Psoas muscle (tissue), 8 donors: ENCODE results near the gene BAIAP2. TPM values are rescaled to one million over a fixed set of nuclear protein-coding genes. Genes with fewer than 3 reads are reported as not detected.

ENCODE experiments used
- ATAC-seq, 4 donors: fragments of 200-7000 bp; cut with Tn5 transposase; one replicate each; pipeline ENCODE4 v1.9.1; 2020; ENCODE audit warnings: moderate library complexity in 3 of 4, mild to moderate bottlenecking in 2 of 4
- DNase-seq, 2 donors: peaks; one replicate each; pipeline ENCODE4 v3.0.0-alpha.2; 2020
- H3K27ac ChIP-seq: fragments of 200-600 bp; one replicate; pipeline ENCODE4 v1.8.0; 2022
- H3K27me3 ChIP-seq, 3 donors: fragments of 200-600 bp in 1 of 3; one replicate each; pipeline versions ENCODE4 v1.6.1 to v1.8.0; 2013 to 2022; ENCODE audit warnings: low read length in 2 of 3, mild to moderate bottlenecking in 2 of 3, moderate library complexity in 1 of 3; ENCODE audit not compliant: insufficient read depth in 3 of 3
- H3K36me3 ChIP-seq, 2 donors: fragments of 200-600 bp in 1 of 2; one replicate each; pipeline versions ENCODE4 v1.6.1 to v1.8.0; 2013 to 2022; ENCODE audit warnings: low read depth in 1 of 2, mild to moderate bottlenecking in 1 of 2, moderate library complexity in 1 of 2; ENCODE audit not compliant: insufficient read depth in 1 of 2
- H3K4me1 ChIP-seq: fragments of 200-600 bp; one replicate; pipeline ENCODE4 v1.8.0; 2022
- H3K4me3 ChIP-seq: fragments of 200-600 bp; one replicate; pipeline ENCODE4 v1.8.0; 2022; ENCODE audit warnings: mild to moderate bottlenecking
- H3K9me3 ChIP-seq: fragments of 200-600 bp; one replicate; pipeline ENCODE4 v1.8.0; 2022
- WGBS, 3 donors: extraction: QIAGEN DNeasy Blood & Tissue Kit; methylation state at CpG; one replicate each; pipeline versions ENCODE4 v1.1.6 to v1.1.7; 2013; 5-methylcytosine and 5-hydroxymethylcytosine counted together
- intact Hi-C, 2 donors: fragments of 100-400 bp; cut with DNase I; formaldehyde crosslinking; loops; one replicate each; pipeline versions ENCODE4 v1.11.0 to v1.14.2; 2022
- polyA plus RNA-seq, 3 donors: library from polyadenylated mRNA; stranded (reverse); fragments of 200-250 nt; gene quantifications; one replicate each; pipeline ENCODE4 v1.2.3, GENCODE V29; 2013
- total RNA-seq, 4 donors: library from RNA; stranded (reverse); fragmentation: NEBNext Ultra II Directional in 2 of 4; extraction: Animal tissue kit (Norgen Biotek cat#: 25700) in 2 of 4; gene quantifications; one replicate each; pipeline versions ENCODE4 v1.2.1 to v1.2.4, GENCODE V29; 2021 to 2023
- TF ChIP-seq, protein P1 (sequence below): fragments of 200-600 bp; IDR thresholded peaks from one replicate; pipeline ENCODE4 v1.8.0; 2022; ENCODE audit warnings: antibody characterized with exemption
- donor health status: healthy with polysubstance abuse.
- donor health status: DM: no; HTN: no; CAD: no; lungs with moderate emphysema.
- donor health status: Bipolar disorder and iron deficiency.
- donor health status: healthy.
- donor health status: DM: yes; HTN: yes; CAD: no.
- donor health status: DM: no; HTN: no; CAD: no.
- donor health status: DM: no; HTN: no; CAD: no.
- donor health status: DM: yes; HTN: yes; CAD: no.

The BAIAP2 gene
- total and polyA plus RNA-seq, 7 donors = 3.9 to 28.9 (median 8.6) TPM

DNA sequence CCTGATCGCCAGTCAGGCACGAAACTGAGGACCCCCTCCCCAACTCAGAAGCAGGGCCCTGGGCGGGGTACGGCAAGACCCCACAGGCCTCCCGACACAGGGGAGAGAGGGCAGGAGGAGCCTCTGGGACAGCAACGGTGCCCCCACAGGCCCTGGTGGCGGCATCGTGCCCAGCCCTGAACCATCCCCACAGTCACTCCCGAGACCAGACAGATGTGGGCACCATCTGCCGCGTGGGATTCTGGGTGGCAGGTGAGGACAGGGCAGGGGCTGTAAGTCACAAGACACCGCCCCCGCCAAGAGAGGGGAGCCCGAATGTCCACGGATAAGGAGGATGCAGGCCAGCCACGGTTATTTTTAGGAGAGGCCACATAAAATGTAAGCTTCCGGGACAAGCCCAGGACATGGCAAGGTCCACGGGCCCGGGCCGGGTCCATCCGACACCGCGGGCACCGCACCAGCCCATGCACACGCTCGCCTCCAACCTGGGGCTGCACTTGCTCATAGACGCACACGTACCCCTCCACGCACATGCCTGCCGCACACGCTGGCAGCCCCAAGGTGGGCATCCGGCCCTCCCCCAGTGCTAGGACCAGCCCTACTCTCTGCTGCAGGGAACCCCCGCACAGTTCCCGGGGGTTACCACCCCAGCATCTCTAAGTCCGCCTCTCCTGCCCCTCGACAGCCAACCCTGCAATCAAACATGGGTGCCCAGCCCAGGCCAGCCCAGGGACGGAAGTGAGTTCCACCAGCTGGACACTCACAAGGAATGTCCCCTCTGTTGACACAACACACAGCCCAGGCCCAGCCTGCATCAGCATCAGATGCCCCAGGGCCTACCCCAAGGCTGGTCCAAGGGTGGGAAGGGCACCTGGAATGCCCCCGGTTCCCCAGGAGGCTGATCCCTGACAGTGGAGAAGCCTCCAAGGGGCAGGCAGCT, 122.2 kb downstream of the BAIAP2 start:
- no peaks in the 10 kb centered on the region for H3K36me3 ChIP-seq
- 90 to 92% (median 91%) methylated on average over 38 of the region's 38 CpGs for WGBS, 3 donors
- no peaks in the 10 kb centered on the region for H3K4me1 ChIP-seq
- TF ChIP-seq, protein P1, sequence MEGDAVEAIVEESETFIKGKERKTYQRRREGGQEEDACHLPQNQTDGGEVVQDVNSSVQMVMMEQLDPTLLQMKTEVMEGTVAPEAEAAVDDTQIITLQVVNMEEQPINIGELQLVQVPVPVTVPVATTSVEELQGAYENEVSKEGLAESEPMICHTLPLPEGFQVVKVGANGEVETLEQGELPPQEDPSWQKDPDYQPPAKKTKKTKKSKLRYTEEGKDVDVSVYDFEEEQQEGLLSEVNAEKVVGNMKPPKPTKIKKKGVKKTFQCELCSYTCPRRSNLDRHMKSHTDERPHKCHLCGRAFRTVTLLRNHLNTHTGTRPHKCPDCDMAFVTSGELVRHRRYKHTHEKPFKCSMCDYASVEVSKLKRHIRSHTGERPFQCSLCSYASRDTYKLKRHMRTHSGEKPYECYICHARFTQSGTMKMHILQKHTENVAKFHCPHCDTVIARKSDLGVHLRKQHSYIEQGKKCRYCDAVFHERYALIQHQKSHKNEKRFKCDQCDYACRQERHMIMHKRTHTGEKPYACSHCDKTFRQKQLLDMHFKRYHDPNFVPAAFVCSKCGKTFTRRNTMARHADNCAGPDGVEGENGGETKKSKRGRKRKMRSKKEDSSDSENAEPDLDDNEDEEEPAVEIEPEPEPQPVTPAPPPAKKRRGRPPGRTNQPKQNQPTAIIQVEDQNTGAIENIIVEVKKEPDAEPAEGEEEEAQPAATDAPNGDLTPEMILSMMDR = no peak
- H3K9me3 ChIP-seq = no peaks in the 10 kb centered on the region
- peaks cover 0 to 1% (median 0%) of the 10 kb centered on the region in 3 donors for H3K27me3 ChIP-seq
- no peak overlapping the region for H3K4me3 ChIP-seq
- no peak overlapping the region for H3K27ac ChIP-seq
- intact Hi-C loops = no loop called here
- ATAC-seq = no peak
- DNase-seq = peak; percentile 11 to 43

DNA sequence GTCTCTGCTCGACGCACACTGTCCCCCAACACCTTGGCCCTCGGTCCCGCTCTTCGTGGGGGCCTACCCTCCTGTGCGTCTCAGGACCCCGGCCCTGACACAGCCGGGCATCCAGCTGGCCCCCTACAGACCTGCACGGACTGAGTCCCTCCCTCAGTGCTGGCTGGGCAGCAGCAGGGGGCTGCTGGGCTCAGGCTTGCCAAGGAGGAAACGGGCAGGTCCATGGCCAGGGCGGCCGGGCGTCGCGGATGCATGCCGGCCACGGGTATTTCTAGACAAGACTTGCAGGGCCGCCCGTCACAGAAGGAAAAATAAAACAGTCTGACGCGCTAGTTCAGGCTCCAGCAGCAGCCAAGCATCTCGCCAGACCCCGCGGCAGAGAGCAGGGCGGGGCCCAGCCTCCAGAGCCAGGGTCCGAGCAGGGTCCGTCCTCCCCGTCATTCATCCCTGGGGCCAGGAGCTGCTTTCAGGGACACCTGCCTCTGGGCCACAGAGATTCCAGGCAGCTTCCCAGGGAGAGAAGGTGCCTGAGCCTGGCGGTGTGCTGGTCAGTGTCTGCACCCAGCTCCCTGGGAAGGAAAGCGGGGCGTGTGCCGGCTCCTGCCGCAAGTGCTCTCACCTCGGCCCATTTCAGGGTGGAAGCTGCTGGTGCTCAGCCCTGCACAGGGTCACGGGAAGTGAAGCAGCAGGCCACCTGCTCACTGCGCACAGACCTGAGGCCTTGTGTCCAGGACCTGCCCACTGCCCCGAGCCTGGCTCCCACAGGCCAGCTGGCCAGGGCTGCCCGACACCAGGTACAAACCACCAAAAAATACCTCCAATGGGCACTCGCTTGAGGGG, 123.1 kb downstream of the BAIAP2 start:
- 82 to 88% (median 82%) methylated on average over 29 to 39 of the region's 39 CpGs for WGBS, 3 donors
- ATAC-seq = no peak
- H3K9me3 ChIP-seq = no peaks in the 10 kb centered on the region
- H3K4me1 ChIP-seq = no peaks in the 10 kb centered on the region
- peaks cover 0 to 5% (median 0%) of the 10 kb centered on the region in 3 donors for H3K27me3 ChIP-seq
- intact Hi-C loops = no loop called here
- no peaks in the 10 kb centered on the region for H3K36me3 ChIP-seq
- DNase-seq = peak; percentile 7 to 32
- no peak overlapping the region for H3K4me3 ChIP-seq
- H3K27ac ChIP-seq = no peak overlapping the region
- TF ChIP-seq, protein P1 = no peak

GRCh38 chr17:81158688-81159590, 124.0 kb downstream of the BAIAP2 start:
- Histone ChIP-seq H3K27ac (no peak overlapping the region), H3K9me3 (no peaks in the 10 kb centered on the region), H3K36me3 (no peaks in the 10 kb centered on the region), H3K27me3 (peaks cover 0 to 4% (median 4%) of the 10 kb centered on the region in 3 donors), H3K4me1 (no peaks in the 10 kb centered on the region), H3K4me3 (no peak overlapping the region)
- TF ChIP-seq, protein P1 = no peak
- 88 to 90% (median 90%) methylated on average over 40 to 43 of the region's 43 CpGs for WGBS, 3 donors
- ATAC-seq (no peak), DNase-seq (peak; percentile 8 to 44)
- intact Hi-C loops = no loop called here

DNA sequence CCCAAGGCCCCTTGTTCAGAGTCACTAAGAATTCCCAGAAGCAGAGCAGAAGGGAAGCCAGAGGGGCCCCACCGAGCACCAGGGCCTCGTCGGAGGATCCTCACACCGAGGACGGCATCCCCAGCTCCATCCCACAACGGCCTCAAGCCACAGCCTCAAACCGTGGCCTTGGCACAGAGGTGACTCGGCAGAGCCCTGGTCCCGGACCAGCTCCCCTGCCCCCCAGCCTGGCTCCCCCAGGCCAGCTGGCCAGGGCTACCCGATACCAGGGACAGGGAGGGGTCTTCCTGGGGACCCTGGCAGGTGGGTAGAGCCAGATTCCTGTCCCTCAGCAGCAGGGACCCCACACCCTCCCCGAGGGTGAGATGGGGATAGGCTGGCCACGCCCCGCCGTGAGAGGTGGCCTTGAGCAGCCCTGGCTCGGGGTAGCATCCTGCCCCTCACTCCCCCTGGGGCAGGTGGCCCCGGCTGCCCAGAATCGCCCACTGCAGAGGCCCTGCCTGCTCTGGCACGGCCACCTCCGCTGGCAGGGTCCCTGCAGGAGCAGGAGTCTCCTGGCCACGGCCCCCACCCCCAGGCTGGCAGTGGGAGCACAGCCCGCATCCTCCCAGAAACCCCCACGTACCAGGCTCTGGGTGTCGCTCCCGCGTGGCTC, 124.8 kb downstream of the BAIAP2 start:
- 67 to 70% (median 68%) methylated on average over 20 to 25 of the region's 25 CpGs for WGBS, 3 donors
- peak in 1 of 2 donors; percentile 12 for DNase-seq
- Histone ChIP-seq H3K27me3 (peaks cover 0 to 12% (median 4%) of the 10 kb centered on the region in 3 donors), H3K4me1 (no peaks in the 10 kb centered on the region), H3K27ac (peak overlapping the region; percentile 16), H3K9me3 (no peaks in the 10 kb centered on the region), H3K36me3 (no peaks in the 10 kb centered on the region), H3K4me3 (peak overlapping the region; percentile 52)
- TF ChIP-seq, protein P1 = no peak
- ATAC-seq = no peak
- intact Hi-C loops = no loop called here
